ENCODE data around the gene P3H3.

Gene P3H3

DNA sequence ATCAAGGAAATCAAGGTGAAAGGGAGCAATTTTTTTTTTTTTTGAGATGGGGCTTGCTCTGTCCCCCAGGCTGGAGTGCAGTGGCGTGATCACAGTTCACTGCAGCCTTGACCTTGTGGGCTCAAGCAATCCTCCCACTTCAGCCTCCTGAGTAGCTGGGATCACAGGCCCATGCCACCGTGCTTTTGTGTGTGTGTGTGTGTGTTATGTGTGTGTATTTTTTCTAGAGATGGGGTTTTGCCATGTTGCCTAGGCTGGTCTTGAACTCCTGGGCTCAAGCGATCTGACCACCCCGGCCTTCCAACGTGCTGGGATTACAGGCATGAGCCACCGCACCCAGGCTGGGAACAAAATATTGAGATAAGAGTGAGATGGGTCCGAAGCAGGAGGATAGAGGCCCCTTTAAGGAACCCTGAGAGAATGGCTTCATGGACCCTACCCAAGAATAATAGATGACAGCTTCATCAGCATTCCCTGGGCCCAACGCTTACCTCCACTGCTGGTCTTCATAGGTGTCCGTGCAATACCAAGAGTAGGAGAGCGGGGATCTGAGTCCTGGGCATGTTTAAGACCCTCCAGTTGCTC is 21.9 kb downstream of the P3H3 start:
- no peak for DNase-seq (ENCODE audit: low spot score)
- in situ Hi-C loops (cut with MboI; ENCODE audit: low pct_unique_long_range_greater_than_20kb, low sequenced_read_pairs, unreplicated experiment), result no loop called here
- TF ChIP-seq, protein P1, sequence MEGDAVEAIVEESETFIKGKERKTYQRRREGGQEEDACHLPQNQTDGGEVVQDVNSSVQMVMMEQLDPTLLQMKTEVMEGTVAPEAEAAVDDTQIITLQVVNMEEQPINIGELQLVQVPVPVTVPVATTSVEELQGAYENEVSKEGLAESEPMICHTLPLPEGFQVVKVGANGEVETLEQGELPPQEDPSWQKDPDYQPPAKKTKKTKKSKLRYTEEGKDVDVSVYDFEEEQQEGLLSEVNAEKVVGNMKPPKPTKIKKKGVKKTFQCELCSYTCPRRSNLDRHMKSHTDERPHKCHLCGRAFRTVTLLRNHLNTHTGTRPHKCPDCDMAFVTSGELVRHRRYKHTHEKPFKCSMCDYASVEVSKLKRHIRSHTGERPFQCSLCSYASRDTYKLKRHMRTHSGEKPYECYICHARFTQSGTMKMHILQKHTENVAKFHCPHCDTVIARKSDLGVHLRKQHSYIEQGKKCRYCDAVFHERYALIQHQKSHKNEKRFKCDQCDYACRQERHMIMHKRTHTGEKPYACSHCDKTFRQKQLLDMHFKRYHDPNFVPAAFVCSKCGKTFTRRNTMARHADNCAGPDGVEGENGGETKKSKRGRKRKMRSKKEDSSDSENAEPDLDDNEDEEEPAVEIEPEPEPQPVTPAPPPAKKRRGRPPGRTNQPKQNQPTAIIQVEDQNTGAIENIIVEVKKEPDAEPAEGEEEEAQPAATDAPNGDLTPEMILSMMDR (IDR thresholded peaks at IDR 0.05; ENCODE audit: extremely low read depth, insufficient read depth, missing control alignments), result no peak

DNA sequence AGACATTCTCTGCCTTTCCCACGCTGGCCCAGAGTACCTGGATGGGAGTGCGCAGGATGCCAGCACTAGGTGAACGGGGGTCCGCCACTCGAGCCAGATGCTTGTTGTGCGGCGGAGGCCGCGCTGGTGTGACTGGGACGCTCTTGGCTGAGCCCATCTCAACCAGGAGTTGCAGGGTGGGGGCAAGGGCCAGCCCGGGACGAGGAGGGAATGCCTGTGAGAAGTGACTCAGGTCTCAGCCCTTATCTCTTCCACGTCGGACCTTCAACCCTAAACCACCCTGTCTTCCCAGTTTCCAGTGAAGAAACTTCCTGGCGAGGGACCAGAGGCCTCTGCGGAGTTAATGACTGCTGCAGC is 22.6 kb downstream of the P3H3 start:
- DNase-seq (ENCODE audit: low spot score), result no peak
- TF ChIP-seq, protein P1 (IDR thresholded peaks at IDR 0.05; ENCODE audit: extremely low read depth, insufficient read depth, missing control alignments), result no peak
- in situ Hi-C loops (cut with MboI; ENCODE audit: low pct_unique_long_range_greater_than_20kb, low sequenced_read_pairs, unreplicated experiment), result no loop called here

DNA sequence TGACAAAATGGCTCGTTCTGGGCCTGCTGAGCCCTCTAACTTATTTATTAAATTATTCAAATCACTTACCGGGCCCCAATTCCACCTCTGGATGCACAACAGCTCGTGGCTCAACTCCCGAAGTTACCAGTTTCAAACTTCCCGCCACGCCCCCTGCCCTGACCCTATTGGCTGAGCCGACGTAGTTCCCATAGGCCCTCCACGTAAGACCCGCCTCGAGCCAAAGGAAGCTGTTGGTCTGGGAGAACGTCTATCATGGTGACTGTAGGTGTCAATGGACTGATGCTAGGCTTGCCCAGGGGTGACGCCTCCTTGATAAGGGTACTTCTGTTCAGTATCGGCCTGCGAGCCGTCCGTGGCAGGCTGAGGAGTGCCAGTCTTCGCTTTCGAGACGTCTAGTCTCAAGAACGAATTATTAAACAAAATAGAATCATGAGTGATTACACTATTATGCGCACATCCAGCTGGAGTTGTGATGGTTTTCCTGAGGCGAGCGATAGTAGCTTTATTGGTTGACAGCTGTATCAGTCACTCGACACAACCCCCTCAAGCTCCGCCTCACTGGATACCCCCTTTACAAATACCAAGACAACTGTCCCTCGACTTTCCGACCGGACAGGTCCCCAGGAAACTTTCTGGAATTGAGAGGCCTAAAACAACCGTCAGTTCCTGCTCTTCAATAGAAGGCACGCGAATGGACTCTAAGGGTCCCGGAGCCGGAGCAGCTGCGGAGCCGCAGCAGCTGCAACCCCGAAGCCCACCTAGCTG is 23.1 kb downstream of the P3H3 start, which contains the start of gene CDCA3:
Gene CDCA3, minus strand, starts transcription at position 134 of the 768 bp plus-strand sequence. CDS start 334 bp downstream, outside the sequence.
- TF ChIP-seq, protein P1 (IDR thresholded peaks at IDR 0.05; ENCODE audit: extremely low read depth, insufficient read depth, missing control alignments), result no peak
- in situ Hi-C loops (cut with MboI; ENCODE audit: low pct_unique_long_range_greater_than_20kb, low sequenced_read_pairs, unreplicated experiment), result no loop called here

DNA sequence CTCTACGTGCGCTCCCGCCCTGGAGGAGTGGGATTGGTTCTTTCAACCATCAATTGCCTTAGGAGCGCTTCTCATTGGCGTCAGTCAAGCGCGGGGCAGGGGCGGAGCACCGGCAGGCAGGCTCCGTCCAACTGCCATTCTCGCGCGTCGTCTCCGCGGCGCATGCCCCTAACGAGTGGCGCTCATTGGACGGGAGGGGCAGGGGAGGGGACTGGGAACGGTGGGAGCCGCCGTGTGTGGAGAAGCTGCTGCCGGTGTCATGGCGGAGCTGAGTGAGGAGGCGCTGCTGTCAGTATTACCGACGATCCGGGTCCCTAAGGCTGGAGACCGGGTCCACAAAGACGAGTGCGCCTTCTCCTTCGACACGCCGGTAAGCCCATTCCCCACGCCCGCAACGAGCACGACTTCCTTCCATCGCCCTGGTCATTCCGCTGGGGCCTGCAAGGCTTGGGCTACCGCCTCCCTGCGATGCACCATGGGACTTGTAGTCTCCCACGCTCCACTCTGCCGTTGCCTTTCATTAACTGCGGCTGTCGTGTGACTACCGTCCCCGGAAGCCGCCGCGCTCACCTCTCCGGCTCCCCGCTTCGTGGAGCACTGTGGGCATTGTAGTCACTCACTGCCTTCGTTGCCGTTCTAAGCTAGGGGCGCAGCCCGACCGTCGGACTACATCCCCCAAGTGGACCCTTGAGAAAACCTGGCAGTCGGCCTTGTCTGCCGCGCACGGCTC is 23.9 kb downstream of the P3H3 start, which contains the start of gene USP5:
Gene USP5, plus strand, starts transcription at position 230 of the 730 bp plus-strand sequence. Its CDS starts 30 bp downstream, at position 260.
- TF ChIP-seq, protein P1 (IDR thresholded peaks at IDR 0.05; ENCODE audit: extremely low read depth, insufficient read depth, missing control alignments), result no peak
- DNase-seq (ENCODE audit: low spot score), result peak; percentile 95

More for the DNA sequence above, 23.1 kb downstream of the P3H3 start, which contains the start of gene CDCA3:
- DNase-seq (ENCODE audit: low spot score), result peak; percentile 99

DNA sequence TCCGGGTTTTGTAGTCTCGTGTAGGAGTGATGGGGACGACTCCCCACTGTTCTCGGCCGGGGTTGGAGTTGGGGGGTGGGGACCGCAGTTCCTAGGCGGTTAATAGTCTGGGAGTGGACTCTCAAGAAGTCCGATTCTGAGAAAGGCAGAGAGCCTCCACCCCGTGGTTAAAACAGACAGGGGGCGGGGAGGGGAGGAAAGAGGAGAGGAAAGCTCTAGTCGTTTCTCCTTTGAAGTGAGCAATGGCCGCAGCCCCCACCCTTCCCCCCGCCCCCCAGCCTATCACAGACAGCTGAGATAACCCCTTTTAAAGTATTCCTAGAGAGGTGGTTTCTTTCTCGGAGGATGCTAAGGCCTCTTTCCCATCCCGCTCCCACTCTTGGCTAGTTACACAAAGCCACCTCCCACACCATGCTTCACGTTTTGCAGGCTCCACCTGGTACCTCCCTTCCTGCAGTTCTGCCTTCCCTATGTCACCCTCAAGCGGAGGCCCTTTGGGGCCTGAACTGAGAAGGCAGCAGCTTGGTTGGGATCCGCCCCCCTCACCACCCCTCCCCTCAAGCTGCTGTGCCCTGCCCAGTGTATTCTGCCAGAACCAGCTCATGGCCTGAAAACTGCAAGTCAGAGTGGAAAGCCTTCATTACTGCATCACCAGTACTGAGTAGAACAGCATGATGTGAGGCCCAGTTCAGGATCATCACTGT is 24.6 kb downstream of the P3H3 start:
- TF ChIP-seq, protein P1 (IDR thresholded peaks at IDR 0.05; ENCODE audit: extremely low read depth, insufficient read depth, missing control alignments), result no peak
- in situ Hi-C loops (cut with MboI; ENCODE audit: low pct_unique_long_range_greater_than_20kb, low sequenced_read_pairs, unreplicated experiment), result no loop called here
- DNase-seq (ENCODE audit: low spot score), result no peak

More for the DNA sequence above, 23.9 kb downstream of the P3H3 start, which contains the start of gene USP5:
- in situ Hi-C loops (cut with MboI; ENCODE audit: low pct_unique_long_range_greater_than_20kb, low sequenced_read_pairs, unreplicated experiment), result no loop called here

DNA sequence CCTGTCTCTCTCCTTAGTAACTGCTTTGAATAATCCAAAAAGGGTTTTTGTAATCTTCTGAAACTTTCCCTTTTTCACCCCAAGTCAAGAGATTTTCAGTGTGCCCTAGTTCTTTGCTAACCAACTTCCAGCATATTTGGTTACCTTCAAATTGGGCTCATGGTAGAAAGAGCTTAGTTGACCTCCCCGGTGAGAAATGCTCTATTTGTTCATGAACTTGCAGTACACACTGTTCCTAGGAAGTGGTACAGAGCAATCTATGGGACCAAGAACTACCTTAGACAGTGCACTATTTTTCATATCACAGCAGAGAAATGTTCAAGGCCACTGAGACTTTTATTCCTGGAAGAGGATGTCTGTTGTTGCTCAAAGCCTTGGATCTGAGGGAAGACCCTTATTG is 25.4 kb downstream of the P3H3 start:
- in situ Hi-C loops (cut with MboI; ENCODE audit: low pct_unique_long_range_greater_than_20kb, low sequenced_read_pairs, unreplicated experiment), result no loop called here
- TF ChIP-seq, protein P1 (IDR thresholded peaks at IDR 0.05; ENCODE audit: extremely low read depth, insufficient read depth, missing control alignments), result no peak
- no peak for DNase-seq (ENCODE audit: low spot score)

All from GM13977 (cell line).